ENCODE measurements around the gene EGLN2. TPM values are rescaled to one million over a fixed set of nuclear protein-coding genes. Genes with fewer than 3 reads are reported as not detected.
A peak's percentile ranks its signal among the peaks of the same experiment; 100 is the strongest.

EGLN2 gene
- polyA plus RNA-seq, 1 of the 3 experiments (the other 2 are of a cell fraction) = 43.0 TPM

- ChIA-PET CTCF (interaction anchor here (1.2 to 1.3 kb wide), 3 partner anchors 8 to 138 kb away, joined by 3 to 4 read pairs (median 4); partner anchors contain the start of gene RAB4B), POLR2A (interaction anchor here (0.9 kb wide), 1 partner anchor 24 kb away, joined by 4 read pairs; the partner anchor contains the start of gene RAB4B)
- H3K4me2 ChIP-seq = peak overlapping the region; percentile 98
- H3K27ac ChIP-seq (ENCODE audit: low read depth in 2 of 2, low read length in 1 of 2) = peak overlapping the region in 1 of 2 experiments; percentile 67; a peak in 2 of 4 replicates
- H3K4me3 ChIP-seq (ENCODE audit: low read depth in 2 of 2, low read length in 1 of 2) = peak overlapping the region; percentile 71 to 80; a peak in 3 of 4 replicates
- peaks cover 74% of the 10 kb centered on the region for H3K79me2 ChIP-seq (ENCODE audit: insufficient read depth)
- H3K9me2 ChIP-seq = no peaks in the 10 kb centered on the region
- peaks cover 69% of the 10 kb centered on the region for H4K20me1 ChIP-seq (ENCODE audit: insufficient read depth)
- H3K9me3 ChIP-seq = no peaks in the 10 kb centered on the region
- H2AFZ ChIP-seq (ENCODE audit: low read depth) = no peak overlapping the region
- DNase-seq = no peak
- WGBS (ENCODE audit: low lambda C conversion rate) = 76% methylated on average over 10 of the region's 13 CpGs
- peaks cover 20% of the 10 kb centered on the region for H3F3A ChIP-seq (replicated peaks; ENCODE audit: insufficient read depth)
- H3K27me3 ChIP-seq (ENCODE audit: insufficient read depth) = no peaks in the 10 kb centered on the region
- H3K36me3 ChIP-seq (replicated peaks in 1 of 2; ENCODE audit: control insufficient read depth in 1 of 2, insufficient read depth in 2 of 2, low read length in 1 of 2) = peaks cover 21 to 33% of the 10 kb centered on the region in 2 experiments
- H3K9ac ChIP-seq = no peak overlapping the region; the same call in 1 of the 2 replicates
- peaks cover 42 to 69% of the 10 kb centered on the region in 2 experiments; a peak in 2 of 4 replicates for H3K4me1 ChIP-seq (ENCODE audit: control insufficient read depth in 1 of 2, insufficient read depth in 2 of 2, low read depth in 1 of 2, low read length in 1 of 2)
- TF ChIP-seq SIN3A (IDR thresholded peaks at IDR 0.05; ENCODE audit: borderline replicate concordance, low read depth, low read length) (no peak), RAD21 (IDR thresholded peaks at IDR 0.05; ENCODE audit: low read length) (no peak), RCOR1 (IDR thresholded peaks at IDR 0.05; ENCODE audit: low read length) (no peak), MXI1 (IDR thresholded peaks at IDR 0.05; ENCODE audit: low read depth, low read length) (no peak), USF2 (IDR thresholded peaks at IDR 0.05; ENCODE audit: borderline replicate concordance, low read depth, low read length) (no peak), GATA2 (CRISPR knock-in tag; IDR thresholded peaks at IDR 0.05) (no peak), FOSL2 (IDR thresholded peaks at IDR 0.05; ENCODE audit: borderline replicate concordance, low read depth) (no peak), CHD2 (IDR thresholded peaks at IDR 0.05; ENCODE audit: low read length, partially characterized antibody) (no peak), EP300 (IDR thresholded peaks at IDR 0.05; ENCODE audit: borderline replicate concordance in 1 of 2, low read depth in 1 of 2, low read length in 1 of 2) (no peak), USF1 (IDR thresholded peaks at IDR 0.05; ENCODE audit: borderline replicate concordance, low read depth) (no peak), FOXM1 (IDR thresholded peaks at IDR 0.05; ENCODE audit: low read depth) (no peak), TCF12 (IDR thresholded peaks at IDR 0.05) (no peak), ELF1 (IDR thresholded peaks at IDR 0.05) (no peak), YY1 (IDR thresholded peaks at IDR 0.05; ENCODE audit: low read depth) (no peak), PBX3 (IDR thresholded peaks at IDR 0.05) (no peak), RFX5 (IDR thresholded peaks at IDR 0.05; ENCODE audit: low read length) (no peak)
Observed at GRCh38 chr19:40801426-40802299, 2.7 kb downstream of the EGLN2 start.
